HG03060 (cell line): ENCODE measurements around the gene PLCB3.

Experiments
- ATAC-seq: cut with Tn5 transposase; IDR thresholded peaks from one replicate; pipeline ENCODE4 v1.9.1; 2021; ENCODE audit warnings: low read depth, moderate number of reproducible peaks; ENCODE audit not compliant: unreplicated experiment

The PLCB3 gene

GRCh38 chr11:64251016-64251752 lies at the start of gene PLCB3:
PLCB3 (plus strand) TSS chr11:64251530; CDS start chr11:64251650, 120 bp downstream.
- no peak for ATAC-seq

GRCh38 chr11:64201543-64201942 lies 49.8 kb upstream of the PLCB3 start:
- ATAC-seq = no peak

DNA sequence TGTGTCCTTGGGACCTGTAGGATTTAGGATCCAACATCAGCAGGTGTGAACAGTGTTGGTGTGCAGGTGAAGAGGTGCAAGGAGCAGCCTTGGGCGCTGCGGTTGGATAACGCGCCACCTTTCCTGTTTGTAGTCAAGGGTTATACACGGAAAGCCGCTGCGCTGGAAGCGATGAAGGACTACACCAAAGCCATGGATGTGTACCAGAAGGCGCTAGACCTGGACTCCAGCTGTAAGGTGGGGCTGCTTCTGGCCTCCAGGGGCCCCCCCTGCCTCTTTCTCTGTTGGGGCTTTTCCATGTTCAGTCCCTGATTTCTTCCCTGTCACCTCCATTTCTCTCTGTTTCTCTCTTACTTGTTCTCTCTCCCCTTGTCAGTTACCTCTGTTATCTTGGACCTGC lies 48.3 kb upstream of the PLCB3 start:
- ATAC-seq = no peak

DNA sequence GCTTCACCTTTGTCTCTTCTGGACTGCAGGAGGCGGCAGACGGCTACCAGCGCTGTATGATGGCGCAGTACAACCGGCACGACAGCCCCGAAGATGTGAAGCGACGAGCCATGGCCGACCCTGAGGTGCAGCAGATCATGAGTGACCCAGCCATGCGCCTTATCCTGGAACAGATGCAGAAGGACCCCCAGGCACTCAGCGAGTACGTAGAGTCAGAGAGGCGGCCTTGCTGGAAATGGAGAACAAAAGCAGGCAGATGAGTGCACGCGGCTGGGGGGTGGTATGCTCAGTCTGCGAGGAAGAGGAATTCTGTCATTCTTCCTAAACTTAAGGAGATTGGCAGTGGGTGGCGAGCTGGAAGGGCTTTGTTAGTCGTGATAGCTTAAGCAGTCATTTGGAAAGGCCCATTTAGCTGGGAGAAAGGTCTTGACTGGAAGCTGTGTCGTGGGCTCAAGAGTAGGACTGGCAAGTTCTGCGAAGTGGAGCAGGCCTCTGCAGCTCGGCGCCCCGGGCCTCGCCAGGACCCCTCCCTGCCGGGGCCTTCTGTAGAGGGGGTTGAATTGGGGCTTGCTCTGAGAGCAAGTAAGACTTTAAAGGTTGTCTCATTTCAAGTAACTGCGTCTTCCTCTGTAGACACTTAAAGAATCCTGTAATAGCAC lies 47.8 kb upstream of the PLCB3 start:
- no peak for ATAC-seq

GRCh38 chr11:64204080-64204440 lies 47.3 kb upstream of the PLCB3 start:
- ATAC-seq = no peak

- no peak for ATAC-seq
These were observed 46.8 kb upstream of the PLCB3 start for GRCh38 chr11:64204464-64204989.

DNA sequence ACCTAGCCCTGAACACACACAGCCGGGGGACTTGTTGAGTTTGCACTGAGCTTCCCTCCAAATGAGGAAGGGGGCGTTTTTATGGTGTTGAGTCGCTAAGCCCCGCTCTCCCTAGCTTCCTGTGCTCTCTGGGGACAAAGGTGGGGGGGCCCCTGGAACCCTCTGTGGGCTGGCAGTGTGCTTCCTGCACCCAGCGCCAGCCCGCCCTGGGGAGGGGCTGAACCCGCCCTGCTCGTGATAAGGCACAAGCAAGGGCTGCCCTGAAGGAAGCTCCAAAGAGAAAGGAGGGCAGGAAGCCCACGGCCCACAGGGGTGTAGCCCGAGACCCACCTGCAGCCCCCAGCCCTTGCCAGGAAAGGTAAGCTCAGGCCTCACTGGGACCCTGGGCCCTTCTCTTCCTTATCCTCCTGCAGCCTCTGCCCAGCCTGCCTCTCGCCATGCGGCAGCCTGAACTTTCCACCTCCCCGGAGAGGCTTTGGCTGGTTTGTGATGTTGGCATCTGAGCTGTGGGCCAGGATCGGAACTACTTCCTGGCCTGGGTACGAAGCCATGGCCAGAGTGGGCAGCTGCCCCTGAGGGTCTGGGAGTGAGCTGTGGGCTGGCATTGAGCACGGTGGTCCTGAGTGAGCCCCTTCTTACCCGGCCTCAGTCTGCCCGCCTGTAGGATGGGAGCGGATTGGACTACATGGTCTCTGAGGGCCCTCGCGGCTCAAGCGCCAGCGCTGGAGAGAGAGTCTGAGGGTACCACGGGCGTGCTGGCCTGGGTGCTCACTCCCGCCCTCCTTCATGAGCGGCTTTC lies 44.7 kb upstream of the PLCB3 start, which contains the start of gene FERMT3:
TSS of gene FERMT3 (plus strand) at position 265 of the 799 bp plus-strand sequence. CDS start 644 bp downstream, outside the sequence.
- ATAC-seq = no peak

- ATAC-seq = no peak
These were observed 43.9 kb upstream of the PLCB3 start for GRCh38 chr11:64207256-64208085.

- ATAC-seq = no peak
These were observed 43.1 kb upstream of the PLCB3 start for GRCh38 chr11:64208086-64208795.

- ATAC-seq = no peak
These were observed 42.4 kb upstream of the PLCB3 start for GRCh38 chr11:64208796-64209562.

GRCh38 chr11:64209563-64209843 lies 41.8 kb upstream of the PLCB3 start:
- ATAC-seq = no peak

DNA sequence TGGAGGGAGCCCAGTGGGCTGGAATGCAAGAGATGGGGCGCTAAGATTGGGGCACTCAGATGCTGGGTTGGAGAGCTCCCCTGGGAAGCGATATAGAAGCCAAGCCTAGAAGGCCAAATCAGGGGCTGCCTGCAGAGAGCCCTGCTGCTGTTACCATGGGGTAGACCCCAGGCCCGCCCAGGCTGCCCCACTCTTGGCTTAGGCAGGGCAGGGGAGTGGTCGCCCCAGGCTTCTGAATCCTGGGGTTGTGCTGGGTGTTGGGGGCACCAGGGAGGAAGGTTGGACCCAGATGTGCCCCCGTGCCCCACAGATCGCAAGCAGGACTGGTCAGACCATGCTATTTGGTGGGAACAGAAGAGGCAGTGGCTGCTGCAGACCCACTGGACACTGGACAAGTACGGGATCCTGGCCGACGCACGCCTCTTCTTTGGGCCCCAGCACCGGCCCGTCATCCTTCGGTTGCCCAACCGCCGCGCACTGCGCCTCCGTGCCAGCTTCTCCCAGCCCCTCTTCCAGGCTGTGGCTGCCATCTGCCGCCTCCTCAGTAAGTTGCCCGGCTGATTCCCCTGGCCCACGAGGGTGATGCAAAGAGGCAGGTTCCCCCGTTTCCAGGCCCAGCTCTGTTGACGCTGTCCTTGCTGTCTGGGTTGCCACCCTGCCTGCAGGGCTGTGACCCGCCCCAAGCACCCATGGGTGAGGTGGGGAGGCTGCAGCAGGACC lies 40.9 kb upstream of the PLCB3 start:
- no peak for ATAC-seq

- no peak for ATAC-seq
These were observed 40.0 kb upstream of the PLCB3 start for GRCh38 chr11:64211181-64211872.

GRCh38 chr11:64216879-64217278 lies 34.5 kb upstream of the PLCB3 start:
- ATAC-seq = no peak

- no peak for ATAC-seq
These were observed 32.5 kb upstream of the PLCB3 start for GRCh38 chr11:64218628-64219353.

- ATAC-seq = no peak
These were observed 32.0 kb upstream of the PLCB3 start for GRCh38 chr11:64219354-64219684.

GRCh38 chr11:64219755-64220154 lies 31.6 kb upstream of the PLCB3 start:
- ATAC-seq = no peak
